NCI-H1930 (cell line): Measurements from ENCODE around the gene WNT5A.

Source experiments
- DNase-seq, 2 experiments: peaks; one replicate each; lab custom pipeline; 2025; lab: John Stamatoyannopoulos, UW

Gene WNT5A

DNA sequence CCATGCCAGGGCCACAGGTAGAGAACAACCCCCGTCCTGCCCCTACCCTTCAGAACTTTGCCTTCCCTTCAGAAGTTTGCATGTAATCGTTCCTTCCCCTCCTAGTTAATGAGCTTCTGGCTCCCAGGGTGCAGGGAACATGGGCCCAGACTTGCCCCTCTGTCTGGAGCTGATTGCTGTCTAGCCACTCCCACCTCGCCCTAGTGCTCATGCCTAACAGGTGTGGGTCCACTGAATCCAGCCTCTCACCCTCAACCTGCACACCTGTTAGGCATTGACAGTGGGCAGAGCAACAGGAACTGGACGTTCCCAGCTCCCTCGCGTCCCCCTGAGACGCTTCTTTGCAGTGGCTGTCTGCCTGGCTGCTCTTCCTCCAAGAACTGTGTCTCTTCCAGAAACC, 40.3 kb downstream of the WNT5A start:
- no peak for DNase-seq

DNA sequence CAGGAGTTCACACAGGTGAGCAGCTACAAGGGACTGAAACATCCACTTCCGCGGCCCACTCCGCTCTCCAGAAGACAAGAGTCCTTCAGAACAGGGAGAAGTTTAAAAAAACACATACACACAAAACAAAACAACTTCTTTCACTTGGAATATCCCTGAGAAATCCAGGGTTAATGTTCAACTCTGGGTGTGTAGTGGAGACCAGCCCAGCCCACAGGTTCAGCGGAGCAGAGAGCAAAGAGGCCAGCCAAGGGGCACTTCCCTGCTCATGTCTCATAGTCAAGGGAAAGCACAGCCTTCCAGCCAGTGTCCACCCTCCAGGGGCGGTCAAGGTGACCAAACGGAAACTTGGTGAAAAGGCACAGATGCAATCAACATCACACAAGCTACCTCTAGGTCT, 41.6 kb downstream of the WNT5A start:
- DNase-seq: no peak

DNA sequence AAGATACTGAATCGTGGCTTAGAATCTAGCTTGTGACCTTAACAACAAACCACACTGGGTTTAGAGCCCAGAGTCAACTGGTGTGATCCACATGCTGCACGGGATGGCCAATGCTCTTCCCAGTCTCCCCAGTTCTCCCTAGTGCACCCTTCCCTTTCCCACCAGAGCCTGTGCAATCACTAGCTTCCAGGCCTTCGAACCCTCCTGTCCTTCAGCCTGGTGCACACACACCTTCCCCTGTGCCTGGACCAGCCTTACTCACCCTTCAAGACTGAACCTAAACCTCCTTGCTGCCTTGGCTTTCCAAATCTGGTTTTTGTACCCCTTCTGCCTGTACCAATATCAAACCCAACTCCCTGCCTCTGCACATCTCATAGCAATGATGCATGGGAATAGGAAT, 43.8 kb downstream of the WNT5A start:
- no peak for DNase-seq

DNA sequence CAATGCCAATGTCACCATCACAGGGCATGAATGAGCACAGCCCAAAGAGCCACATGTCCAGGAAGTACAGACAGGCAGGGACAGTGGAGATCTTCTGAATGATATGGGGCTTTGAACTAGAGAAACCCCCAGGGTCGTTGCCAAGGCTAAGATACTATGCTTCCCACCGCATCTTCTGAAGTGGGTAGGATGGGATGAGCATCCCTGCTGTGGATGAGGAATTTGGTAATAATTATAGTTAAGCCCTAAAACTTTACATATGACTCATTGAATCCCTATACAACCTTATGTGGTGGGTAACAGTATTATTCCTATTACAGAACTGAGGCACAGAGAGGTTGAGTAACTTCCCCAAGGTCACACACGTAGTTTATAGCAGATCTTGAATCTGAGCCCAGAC, 44.2 kb downstream of the WNT5A start:
- no peak for DNase-seq

DNA sequence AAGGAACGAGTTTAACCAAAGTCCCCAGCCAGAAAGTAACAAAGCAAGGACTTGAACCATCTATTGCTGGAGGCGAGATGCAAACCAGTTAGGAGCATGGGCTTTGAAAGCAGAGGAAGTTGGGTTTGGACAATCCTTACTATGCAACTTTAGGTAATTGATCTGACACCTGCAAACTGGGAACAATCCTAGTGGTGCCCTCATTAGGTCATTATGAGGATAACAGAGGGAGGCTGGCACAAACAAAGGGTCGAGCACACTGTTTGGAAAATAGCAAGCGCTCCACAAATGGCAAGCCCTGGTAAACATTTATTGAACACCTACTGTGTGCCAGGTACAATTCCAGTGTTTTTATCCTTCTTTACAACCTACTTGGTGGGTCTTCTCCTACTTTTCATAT, 45.6 kb downstream of the WNT5A start:
- no peak for DNase-seq

DNA sequence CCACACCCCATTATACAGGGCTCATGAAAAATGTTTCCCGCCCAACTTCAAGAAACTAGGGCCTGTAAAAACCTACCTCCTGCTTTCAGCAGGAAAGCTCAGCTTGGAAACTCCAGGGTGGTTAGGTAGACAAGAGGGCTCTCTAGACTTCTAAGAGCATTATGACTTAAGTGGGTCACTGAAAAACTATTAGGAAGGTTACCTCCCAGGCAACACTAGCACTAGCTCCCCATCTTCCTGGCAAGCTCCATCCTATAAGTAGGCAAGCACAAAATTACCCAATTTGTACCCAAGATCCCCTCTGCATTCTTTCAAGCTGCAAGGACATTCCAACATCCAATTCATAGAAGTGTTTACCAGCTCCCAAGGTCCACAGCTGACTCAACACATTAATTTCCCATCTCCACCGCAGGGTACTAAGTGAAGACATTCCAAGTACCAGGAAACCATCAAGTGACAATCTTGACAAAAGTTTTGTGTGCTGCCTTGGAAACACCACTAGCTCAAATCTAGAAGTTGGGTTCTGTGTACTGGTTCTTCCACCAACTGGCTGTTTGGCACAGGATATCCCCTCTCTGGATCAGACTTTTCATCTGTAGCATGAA, 46.9 kb downstream of the WNT5A start:
- DNase-seq: no peak

DNA sequence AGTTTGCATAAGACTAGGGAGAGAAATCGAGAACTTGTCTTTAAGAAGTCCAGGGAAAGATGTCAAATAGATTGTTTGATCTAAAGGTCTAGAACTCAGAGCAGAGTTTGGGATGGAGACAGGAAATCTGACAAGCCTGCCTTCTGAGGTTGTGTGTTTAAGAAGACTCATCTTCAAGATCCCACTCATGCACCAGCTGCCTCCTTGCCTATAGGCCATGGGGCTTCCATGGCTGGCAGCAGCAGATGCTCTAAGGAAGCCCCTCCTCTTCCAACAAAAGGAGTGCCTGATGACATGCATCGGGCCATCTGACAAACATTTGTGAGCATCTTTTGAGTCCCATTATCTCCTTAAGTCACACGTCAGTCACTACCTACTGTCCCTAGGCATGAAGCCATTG, 47.4 kb downstream of the WNT5A start:
- no peak for DNase-seq

DNA sequence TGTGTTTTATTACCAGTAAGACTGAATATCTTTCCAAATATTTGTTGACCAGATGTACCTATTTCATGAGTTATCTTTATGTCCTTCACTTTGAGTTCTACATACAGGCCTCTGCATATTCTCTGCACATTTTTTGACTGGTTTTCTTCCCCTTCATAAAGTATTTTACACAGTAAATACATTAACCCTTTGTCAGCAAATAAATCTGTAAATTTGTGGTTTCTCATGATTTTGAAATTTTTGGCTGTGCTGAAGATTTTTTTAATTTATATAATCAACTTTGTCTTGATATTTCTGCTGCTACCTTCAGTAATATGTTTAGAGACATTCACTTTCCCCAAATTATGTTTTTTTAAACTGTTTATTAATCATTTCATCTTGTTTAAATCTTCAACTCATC, 50.5 kb downstream of the WNT5A start:
- no peak for DNase-seq

DNA sequence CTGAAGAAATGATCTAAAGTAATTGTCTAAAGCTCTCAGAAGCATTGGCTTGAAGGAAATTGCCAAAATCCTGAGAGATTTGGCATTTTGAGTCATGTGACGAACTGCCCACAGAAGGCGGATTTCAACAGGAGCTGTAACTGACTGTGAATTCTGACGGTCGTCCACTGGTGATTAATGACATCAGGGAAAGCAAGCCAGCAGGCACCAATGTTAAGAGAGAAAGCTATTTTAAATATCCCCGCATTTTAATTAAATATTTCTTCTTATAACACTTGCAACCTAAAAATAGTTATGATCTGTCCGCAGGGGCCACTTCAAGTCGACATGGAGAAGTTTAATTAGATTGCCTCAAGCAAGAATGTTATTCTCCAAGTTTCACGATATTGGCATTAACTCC, 51.6 kb downstream of the WNT5A start:
- no peak for DNase-seq

DNA sequence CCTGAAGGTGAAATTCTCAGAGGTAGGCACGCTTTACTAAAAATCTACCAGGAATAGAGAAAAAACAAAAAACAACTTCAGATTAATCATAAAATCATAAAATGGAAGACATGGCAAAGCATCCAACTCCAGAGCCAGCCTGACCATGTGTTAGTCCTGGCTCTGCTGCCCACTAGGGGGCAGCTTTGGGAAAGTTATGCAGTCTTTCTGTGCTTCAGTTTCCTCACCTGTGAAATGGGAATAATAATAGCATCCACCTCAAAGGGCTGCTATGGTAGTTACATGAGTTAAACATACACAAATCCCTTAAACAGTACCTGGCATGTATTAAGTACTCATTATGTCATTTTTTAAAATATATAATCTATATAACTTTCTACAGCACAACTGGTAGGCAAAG, 52.3 kb downstream of the WNT5A start:
- DNase-seq: no peak

DNA sequence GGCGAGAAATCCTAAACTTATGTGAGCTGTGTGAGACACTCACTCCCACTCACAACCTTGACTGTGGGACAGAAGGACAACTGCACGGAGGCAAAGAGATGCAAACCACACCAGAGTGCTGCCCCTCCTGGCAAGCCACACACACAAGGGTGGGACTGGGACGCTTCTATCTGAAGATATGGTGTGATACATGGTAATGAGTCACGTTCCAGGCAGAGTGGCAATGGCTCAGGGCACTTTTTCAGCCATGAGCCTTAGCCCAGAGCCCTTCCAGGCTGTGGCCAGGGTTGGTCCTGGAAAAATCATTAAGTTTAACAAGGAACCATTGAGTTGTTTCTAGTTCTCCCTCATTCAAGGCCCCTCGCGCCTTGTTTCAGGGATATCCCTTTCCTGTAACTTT, 56.1 kb downstream of the WNT5A start:
- DNase-seq: no peak

DNA sequence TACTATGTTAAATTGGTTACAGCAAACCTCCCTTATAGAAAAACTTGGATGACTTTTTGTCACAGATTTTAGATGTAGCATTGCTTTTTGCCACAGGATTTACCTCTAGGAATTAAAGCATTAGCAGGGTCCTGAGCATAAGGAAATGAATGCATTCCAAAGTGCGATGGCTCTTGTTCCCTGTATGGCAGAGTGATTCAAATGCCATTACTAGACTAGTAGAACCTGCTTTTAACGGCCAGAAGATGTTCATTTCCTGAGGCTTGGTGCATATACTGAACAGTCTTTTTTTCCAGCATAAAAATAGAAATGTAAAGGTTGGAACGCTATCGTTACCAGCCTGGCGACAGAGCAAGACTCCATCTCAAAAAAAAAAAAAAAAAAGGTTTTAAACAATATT, 59.4 kb downstream of the WNT5A start:
- no peak for DNase-seq

DNA sequence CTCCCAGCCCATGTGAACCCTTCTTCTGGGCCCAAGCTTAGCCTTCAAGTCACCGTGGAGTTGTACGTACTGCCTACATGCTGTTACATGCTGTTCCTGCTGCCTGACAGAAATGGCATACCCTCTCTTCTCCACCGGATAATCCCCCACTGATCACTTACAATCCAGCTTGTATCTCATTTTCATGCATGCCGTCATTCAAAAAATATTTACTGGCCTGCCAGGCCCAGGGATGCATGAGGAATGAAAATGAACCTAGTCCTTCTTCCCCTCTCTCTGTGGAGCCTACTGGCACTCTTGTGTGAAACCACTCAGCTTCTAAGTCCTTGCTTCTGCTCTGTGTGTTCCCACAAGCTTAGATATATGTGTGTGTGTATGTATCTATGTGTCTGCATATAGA, 60.6 kb downstream of the WNT5A start:
- DNase-seq: no peak

DNA sequence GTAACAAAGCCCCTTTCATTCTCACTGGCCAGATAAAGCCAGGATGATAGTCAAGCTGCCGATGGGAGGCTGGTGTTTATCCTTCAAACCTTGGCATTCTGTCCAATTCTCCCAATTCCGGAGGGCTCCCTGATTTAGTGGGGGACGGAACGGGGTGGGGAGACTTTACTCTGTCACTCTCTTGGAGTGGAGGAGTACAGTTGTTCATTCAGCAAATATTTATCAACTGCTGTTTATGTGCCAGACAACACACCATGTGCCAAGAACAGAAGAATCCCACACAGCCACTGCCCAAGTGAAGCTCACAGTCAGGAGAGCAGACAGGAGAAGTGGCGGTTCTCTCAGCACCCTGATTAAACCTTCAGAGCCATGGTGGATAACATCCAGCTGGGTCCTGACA, 63.3 kb downstream of the WNT5A start:
- no peak for DNase-seq

DNA sequence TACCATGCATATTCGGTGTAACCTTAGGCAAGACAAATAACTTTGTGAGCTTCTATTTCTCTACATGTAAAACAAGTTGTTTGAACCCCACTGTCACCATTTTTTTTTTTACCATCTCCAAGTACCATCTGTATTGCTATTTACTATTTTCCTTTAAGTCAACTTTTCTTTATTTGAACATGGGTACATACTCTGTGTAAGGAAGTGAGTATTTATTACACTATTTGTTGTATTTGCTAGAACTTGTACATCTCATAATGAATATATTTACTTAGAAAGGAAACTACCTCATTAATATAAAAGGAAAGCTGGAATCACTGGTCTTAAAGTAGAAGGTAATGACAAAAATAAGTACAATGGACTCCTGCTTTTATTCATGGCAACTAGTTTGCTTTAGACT, 69.9 kb downstream of the WNT5A start:
- no peak for DNase-seq

DNA sequence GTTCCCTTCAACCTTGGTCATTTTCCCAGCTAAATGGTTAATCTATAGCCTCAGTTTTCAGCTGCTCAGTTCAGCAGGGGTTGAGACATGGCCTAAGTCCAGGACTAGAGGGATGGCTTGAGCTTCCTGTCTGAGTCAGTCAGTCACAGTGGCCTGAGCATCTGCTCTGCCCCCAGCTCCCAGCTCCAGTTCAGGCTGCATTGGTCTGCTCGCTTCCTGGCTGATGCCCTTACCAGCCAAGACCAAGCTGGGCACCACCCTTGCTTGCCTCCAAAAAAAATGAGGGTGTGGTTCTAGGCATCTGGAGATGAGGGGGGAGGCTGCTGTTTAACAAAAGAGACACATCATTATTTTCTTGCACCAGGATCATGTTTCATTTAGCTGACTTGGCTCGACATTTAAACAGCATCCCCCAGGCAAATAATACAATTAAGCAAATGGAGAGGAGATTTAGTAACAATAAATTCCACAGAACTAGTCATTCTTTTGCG, 70.7 kb downstream of the WNT5A start:
- no peak for DNase-seq
